Duodenal mucosa (tissue), 2 donors: Measurements from ENCODE around the gene FUS.
"Not testable (repeated sequence)": the region's sequence is repeated elsewhere in the genome, so short reads cannot be mapped to it uniquely, and the experiment has no call there.

Source experiments
- H3K27ac ChIP-seq: one replicate; pipeline ENCODE4 v1.7.0; 2013; ENCODE audit warnings: low read depth, low read length
- H3K27me3 ChIP-seq, 2 donors: one replicate each; pipeline ENCODE4 v1.7.0; 2013; ENCODE audit warnings: low read length in 2 of 2, control low read depth in 1 of 2; ENCODE audit not compliant: insufficient read depth in 2 of 2, control insufficient read depth in 1 of 2
- H3K36me3 ChIP-seq, 2 donors: one replicate each; pipeline ENCODE4 v1.7.0; 2013; ENCODE audit warnings: low read length in 2 of 2, control low read depth in 1 of 2; ENCODE audit not compliant: insufficient read depth in 2 of 2, control insufficient read depth in 1 of 2
- H3K4me1 ChIP-seq, 2 donors: one replicate each; pipeline ENCODE4 v1.7.0; 2013; ENCODE audit warnings: low read length in 2 of 2, control low read depth in 1 of 2; ENCODE audit not compliant: insufficient read depth in 2 of 2, control insufficient read depth in 1 of 2
- H3K4me3 ChIP-seq, 2 donors: one replicate each; pipeline ENCODE4 v1.7.0; 2013; ENCODE audit warnings: low read length in 2 of 2, low read depth in 1 of 2
- H3K9ac ChIP-seq, 2 donors: one replicate each; pipeline ENCODE4 v1.7.0; 2013; ENCODE audit warnings: low read length in 2 of 2, low read depth in 1 of 2
- H3K9me3 ChIP-seq, 2 donors: one replicate each; pipeline ENCODE4 v1.7.0; 2013; ENCODE audit warnings: low read length in 2 of 2, control low read depth in 1 of 2; ENCODE audit not compliant: control insufficient read depth in 1 of 2

Gene FUS

DNA sequence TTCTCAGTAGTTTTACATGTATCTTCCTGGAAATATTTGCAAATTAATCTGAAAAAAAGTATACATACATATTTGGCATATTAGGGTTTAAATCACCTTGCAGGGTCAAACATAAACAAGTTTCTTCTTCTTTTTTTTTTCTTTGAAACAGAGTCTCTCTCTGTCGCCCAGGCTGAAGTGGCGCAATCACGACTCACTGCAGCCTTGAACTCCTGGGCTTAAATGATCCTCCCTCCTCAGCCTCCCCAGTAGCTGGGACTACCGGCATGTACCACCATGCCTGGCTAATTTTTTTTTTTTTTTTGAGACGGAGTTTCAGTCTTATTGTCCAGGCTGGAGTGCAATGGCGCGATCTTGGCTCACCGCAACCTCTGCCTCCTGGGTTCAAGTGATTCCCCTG is 12.6 kb upstream of the FUS start:
- no peak overlapping the region for H3K27ac ChIP-seq
- no peaks in the 10 kb centered on the region for H3K36me3 ChIP-seq
- no peak overlapping the region for H3K4me3 ChIP-seq
- H3K27me3 ChIP-seq: no peaks in the 10 kb centered on the region
- no peak overlapping the region for H3K9ac ChIP-seq
- no peaks in the 10 kb centered on the region for H3K9me3 ChIP-seq
- H3K4me1 ChIP-seq: peaks cover 0 to 5% of the 10 kb centered on the region in 2 donors

DNA sequence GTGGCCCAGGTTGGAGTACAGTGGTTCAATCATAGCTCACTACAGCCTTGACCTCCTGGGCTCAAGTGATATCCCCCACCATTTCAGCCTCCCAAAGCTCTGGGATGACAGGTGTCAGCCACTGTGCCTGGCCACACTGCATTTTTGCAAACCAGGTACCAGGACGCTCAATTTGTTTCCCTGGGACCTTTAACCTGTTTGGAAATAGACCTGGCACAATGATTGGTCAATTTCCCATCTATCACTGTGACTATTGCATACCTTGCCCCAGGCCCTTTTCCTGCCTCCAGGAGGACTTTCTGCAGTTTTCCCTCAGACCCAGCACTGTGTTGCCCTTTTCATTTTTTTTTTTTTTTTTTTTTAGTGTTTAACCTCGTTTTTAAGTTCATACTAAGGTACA is 11.1 kb upstream of the FUS start:
- H3K27me3 ChIP-seq: no peaks in the 10 kb centered on the region
- H3K27ac ChIP-seq: no peak overlapping the region
- H3K9ac ChIP-seq: no peak overlapping the region
- no peaks in the 10 kb centered on the region for H3K9me3 ChIP-seq
- no peaks in the 10 kb centered on the region for H3K36me3 ChIP-seq
- H3K4me3 ChIP-seq: no peak overlapping the region
- H3K4me1 ChIP-seq: peaks cover 0 to 5% of the 10 kb centered on the region in 2 donors

DNA sequence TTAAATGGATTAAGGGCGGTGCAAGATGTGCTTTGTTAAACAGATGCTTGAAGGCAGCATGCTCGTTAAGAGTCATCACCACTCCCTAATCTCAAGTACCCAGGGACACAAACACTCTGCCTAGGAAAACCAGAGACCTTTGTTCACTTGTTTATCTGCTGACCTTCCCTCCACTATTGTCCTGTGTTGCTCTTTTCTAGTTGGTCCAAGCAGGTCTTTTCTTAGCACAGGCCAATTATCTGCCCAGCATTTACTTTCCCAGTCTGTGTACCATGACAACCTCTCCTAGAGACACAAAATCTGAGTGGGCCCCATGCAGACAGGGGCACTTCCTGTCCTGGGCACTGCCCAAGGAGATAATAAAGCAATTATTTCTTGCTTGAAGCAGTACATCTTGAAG is 9.9 kb upstream of the FUS start:
- not testable (repeated sequence) for H3K9me3 ChIP-seq, H3K4me1 ChIP-seq, H3K27ac ChIP-seq, H3K27me3 ChIP-seq, H3K4me3 ChIP-seq, H3K9ac ChIP-seq, H3K36me3 ChIP-seq

DNA sequence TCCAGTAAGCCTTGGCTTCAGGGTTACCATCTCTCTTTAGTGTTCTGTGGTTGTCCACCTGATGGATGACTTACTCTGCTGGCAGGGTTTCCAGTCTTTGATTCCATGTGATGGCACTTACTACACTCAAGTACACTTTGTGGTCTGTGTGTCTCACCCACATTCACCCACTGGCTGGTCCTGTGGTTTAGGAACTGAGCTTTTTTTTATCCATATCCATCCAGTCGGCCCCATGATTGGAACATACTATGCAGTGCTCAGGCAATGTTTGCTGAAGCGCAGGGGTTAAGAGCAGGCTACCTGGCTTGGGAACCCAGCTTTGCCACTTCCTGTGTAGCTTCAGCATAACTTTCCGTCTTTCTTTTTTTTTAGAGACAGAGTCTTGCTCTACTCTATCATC is 2.8 kb upstream of the FUS start:
- H3K36me3 ChIP-seq: no peaks in the 10 kb centered on the region
- H3K27me3 ChIP-seq: no peaks in the 10 kb centered on the region
- peaks cover 13 to 19% of the 10 kb centered on the region in 2 donors for H3K4me1 ChIP-seq
- H3K4me3 ChIP-seq: no peak overlapping the region
- H3K9ac ChIP-seq: no peak overlapping the region
- no peaks in the 10 kb centered on the region for H3K9me3 ChIP-seq
- no peak overlapping the region for H3K27ac ChIP-seq

DNA sequence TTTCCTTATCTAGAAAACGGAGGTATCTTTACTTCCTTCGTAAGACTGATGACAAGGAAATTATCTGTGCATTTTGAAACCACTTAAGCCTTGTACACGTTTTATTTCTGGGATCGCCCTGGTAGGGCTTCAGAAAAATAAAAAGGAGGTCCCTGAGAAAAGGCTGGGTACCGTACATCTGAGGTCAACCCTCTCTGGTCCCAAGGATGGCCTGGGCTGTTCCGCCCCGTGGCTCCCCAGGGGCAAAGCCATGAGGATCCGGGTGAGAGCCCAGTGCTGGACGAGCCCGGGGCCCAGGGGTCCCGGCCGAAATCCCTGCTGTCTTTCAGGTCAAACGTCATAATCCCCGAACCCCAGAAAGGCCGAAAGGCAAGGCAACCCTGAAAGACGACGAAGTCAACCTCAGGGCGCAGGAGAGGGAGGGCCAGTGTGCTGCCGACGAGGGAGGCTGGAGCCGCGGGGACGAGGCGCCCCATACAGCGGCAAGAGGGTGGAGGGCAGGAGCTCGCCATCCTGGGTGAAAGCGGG is 656 bp upstream of the FUS start:
- H3K4me3 ChIP-seq: peak overlapping the region; percentile 72 to 84
- no peaks in the 10 kb centered on the region for H3K9me3 ChIP-seq
- peak overlapping the region; percentile 92 for H3K27ac ChIP-seq
- H3K36me3 ChIP-seq: peaks cover 11 to 18% of the 10 kb centered on the region in 2 donors
- H3K4me1 ChIP-seq: peaks cover 15 to 32% of the 10 kb centered on the region in 2 donors
- H3K27me3 ChIP-seq: no peaks in the 10 kb centered on the region
- H3K9ac ChIP-seq: peak overlapping the region; percentile 52 to 86

DNA sequence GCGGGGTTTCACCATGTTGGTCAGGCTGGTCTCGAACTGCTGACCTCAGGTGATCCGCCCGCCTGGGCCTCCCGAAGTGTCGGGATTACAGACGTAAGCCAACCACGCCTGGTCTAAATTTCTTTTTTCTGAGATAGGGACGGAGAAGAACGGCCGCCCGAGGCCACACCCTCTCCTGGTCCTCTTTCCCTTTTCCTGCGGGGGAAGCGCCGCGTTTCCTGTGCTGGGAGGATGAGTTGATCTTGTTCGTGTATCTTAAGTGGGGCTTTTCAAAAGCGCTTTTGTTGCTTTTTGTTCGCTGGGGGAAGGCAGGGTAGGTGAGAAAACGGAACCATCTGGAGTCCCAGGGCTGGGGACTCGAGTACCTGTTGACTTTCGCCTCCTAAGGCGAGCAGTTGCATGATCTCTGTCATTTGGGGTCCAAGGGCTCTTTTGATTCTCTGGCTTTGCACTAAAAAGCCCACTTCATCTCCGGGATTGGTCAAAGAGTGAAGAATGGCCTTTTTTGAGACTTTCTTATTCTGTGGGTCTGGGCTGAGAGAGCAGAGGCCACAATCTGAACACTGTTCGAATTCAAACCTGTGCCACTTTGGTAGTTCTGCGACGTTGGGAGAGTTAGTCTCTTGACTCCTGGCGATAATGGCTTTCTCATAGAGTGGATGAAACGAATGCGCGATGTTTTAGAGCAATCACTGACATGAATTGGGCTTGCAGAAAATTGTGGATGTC is 1.3 kb downstream of the FUS start:
- Histone ChIP-seq H3K4me1 (peaks cover 15 to 32% of the 10 kb centered on the region in 2 donors), H3K36me3 (peaks cover 24 to 37% of the 10 kb centered on the region in 2 donors), H3K27me3 (no peaks in the 10 kb centered on the region), H3K4me3 (peak overlapping the region; percentile 72 to 84), H3K27ac (no peak overlapping the region), H3K9ac (peak overlapping the region; percentile 52 to 86), H3K9me3 (no peaks in the 10 kb centered on the region)

DNA sequence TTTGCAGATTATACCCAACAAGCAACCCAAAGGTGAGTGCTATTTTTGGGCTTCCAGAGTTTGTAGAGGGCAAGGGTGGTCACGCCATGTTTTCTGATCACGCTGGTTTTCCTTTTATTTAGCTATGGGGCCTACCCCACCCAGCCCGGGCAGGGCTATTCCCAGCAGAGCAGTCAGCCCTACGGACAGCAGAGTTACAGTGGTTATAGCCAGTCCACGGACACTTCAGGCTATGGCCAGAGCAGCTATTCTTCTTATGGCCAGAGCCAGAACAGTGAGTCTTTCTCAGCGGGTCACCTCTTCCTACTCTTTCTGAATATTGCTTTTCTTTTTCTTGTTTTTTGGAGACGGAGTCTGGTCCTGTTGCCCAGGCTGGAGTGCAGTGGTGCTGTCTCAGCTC is 2.5 kb downstream of the FUS start:
- no peaks in the 10 kb centered on the region for H3K9me3 ChIP-seq
- H3K9ac ChIP-seq: peak overlapping the region in 1 of 2 donors; percentile 86
- no peaks in the 10 kb centered on the region for H3K27me3 ChIP-seq
- peaks cover 15 to 32% of the 10 kb centered on the region in 2 donors for H3K4me1 ChIP-seq
- peak overlapping the region; percentile 49 to 72 for H3K4me3 ChIP-seq
- H3K27ac ChIP-seq: no peak overlapping the region
- peaks cover 35 to 48% of the 10 kb centered on the region in 2 donors for H3K36me3 ChIP-seq

DNA sequence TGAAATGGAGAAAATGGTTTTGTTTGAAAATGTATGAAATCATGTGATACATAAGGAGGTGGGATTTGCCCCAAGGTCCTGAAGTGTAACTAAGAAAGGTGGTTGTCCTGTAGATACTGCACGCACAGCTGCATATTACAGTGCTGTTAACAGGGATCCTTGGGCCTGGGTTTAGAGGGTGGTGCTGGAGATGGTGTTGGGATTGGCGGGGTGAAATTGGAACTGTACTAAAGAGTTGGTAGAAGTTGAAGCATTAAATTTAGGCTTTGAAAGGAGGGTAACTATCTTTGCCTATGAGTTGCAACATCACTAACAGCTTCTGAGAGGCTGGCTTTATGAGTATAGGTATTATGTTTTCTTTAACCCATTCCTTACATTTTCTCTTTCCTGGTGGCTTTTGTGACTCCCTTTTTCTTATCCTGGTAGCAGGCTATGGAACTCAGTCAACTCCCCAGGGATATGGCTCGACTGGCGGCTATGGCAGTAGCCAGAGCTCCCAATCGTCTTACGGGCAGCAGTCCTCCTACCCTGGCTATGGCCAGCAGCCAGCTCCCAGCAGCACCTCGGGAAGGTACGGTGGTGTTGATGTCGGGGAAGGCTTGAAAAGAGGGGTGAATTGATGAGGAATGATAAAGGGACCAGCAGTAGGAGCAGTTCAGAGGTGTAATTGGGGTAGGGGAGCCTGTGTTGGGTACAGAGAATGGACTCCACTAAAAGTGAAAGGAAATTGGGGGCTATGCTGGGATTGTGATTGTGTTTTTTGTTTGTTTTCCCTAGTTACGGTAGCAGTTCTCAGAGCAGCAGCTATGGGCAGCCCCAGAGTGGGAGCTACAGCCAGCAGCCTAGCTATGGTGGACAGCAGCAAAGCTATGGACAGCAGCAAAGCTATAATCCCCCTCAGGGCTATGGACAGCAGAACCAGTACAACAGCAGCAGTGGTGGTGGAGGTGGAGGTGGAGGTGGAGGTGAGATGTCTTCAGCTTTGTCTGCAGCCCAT is 3.8 kb downstream of the FUS start:
- Histone ChIP-seq H3K27ac (no peak overlapping the region), H3K4me3 (no peak overlapping the region), H3K4me1 (peaks cover 15 to 27% of the 10 kb centered on the region in 2 donors), H3K9ac (no peak overlapping the region), H3K36me3 (peaks cover 49 to 61% of the 10 kb centered on the region in 2 donors), H3K27me3 (no peaks in the 10 kb centered on the region), H3K9me3 (no peaks in the 10 kb centered on the region)

DNA sequence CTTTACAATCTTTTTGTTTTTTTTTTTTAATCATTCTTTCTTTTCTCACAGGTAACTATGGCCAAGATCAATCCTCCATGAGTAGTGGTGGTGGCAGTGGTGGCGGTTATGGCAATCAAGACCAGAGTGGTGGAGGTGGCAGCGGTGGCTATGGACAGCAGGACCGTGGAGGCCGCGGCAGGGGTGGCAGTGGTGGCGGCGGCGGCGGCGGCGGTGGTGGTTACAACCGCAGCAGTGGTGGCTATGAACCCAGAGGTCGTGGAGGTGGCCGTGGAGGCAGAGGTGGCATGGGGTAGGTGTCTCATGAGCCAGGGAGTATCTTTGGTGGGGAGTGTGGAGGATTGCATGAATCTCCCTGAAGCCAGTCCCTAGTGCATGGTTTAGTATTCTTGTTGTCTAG is 4.9 kb downstream of the FUS start:
- peaks cover 9 to 21% of the 10 kb centered on the region in 2 donors for H3K4me1 ChIP-seq
- H3K4me3 ChIP-seq: no peak overlapping the region
- no peaks in the 10 kb centered on the region for H3K27me3 ChIP-seq
- H3K36me3 ChIP-seq: peaks cover 60 to 73% of the 10 kb centered on the region in 2 donors
- H3K9ac ChIP-seq: no peak overlapping the region
- H3K9me3 ChIP-seq: no peaks in the 10 kb centered on the region
- no peak overlapping the region for H3K27ac ChIP-seq

DNA sequence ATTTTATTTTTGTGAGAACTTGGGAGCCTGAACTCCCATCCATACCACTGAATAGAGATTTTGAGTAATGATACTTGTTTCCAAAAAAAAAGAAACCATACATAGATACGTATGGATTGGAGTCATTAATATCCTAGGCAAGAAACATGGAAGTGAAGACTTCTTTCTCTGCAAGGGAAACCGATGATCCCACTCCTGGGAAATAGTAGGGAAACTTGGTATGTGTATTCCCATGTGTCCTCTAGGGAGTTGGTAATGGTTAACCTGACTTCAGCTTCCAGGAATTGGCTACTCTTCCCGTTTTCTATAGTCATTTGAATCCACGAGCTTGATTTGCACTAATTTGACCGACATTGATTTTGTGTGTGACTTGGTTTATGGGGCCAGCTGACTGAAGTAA is 5.4 kb downstream of the FUS start:
- no peak overlapping the region for H3K27ac ChIP-seq
- H3K9ac ChIP-seq: no peak overlapping the region
- H3K4me1 ChIP-seq: peaks cover 9 to 21% of the 10 kb centered on the region in 2 donors
- H3K9me3 ChIP-seq: no peaks in the 10 kb centered on the region
- peaks cover 65 to 77% of the 10 kb centered on the region in 2 donors for H3K36me3 ChIP-seq
- no peaks in the 10 kb centered on the region for H3K27me3 ChIP-seq
- H3K4me3 ChIP-seq: no peak overlapping the region
